K562 (cell line): Measurements from ENCODE around the gene TOR1B. TPM values are rescaled to one million over a fixed set of nuclear protein-coding genes. Genes with fewer than 3 reads are reported as not detected.

Source experiments
- CREB1 ChIP-seq, 2 experiments: sonication (generic) in 1 of 2; formaldehyde crosslinking in 1 of 2; IDR thresholded peaks; 2 replicates each; pipeline versions ENCODE4 v1.6.1 to v1.8.0; 2012 to 2022; ENCODE audit warnings: inconsistent platforms in 1 of 2, mild to moderate bottlenecking in 1 of 2, missing genetic modification reagents in 1 of 2, moderate library complexity in 1 of 2
- CREBBP ChIP-seq: IDR thresholded peaks from one replicate; pipeline ENCODE4 v1.6.1; 2012; ENCODE audit warnings: low read depth, mild to moderate bottlenecking, control low read depth, inconsistent platforms, low read length
- EP300 ChIP-seq: IDR thresholded peaks from 2 replicates; pipeline ENCODE4 v1.6.1; 2012; ENCODE audit warnings: low read length, improper control_type of control experiment
- KLF1 ChIP-seq: fragments of 450-650 bp; IDR thresholded peaks from 2 replicates; pipeline ENCODE4 v1.6.1; 2016; ENCODE audit warnings: missing genetic modification characterization, missing compliant biosample characterization
- MCM3 ChIP-seq: fragments of 450-650 bp; IDR thresholded peaks from 2 replicates; pipeline ENCODE4 v1.6.1; 2016
- NBN ChIP-seq: fragments of 450-650 bp; IDR thresholded peaks from 2 replicates; pipeline ENCODE4 v1.6.1; 2016; ENCODE audit warnings: low read depth, mild to moderate bottlenecking
- NFIX ChIP-seq: fragments of 250-450 bp; sonication (Bioruptor Pico); IDR thresholded peaks from 2 replicates; pipeline ENCODE4 v1.4.0; 2020; ENCODE audit warnings: low read depth, mild to moderate bottlenecking, moderate library complexity
- PURB ChIP-seq: sonication (generic); formaldehyde crosslinking; IDR thresholded peaks from 2 replicates; pipeline ENCODE4 v1.9.0; 2021; ENCODE audit warnings: low read depth, mild to moderate bottlenecking, missing genetic modification reagents
- STAT5A ChIP-seq: IDR thresholded peaks from 2 replicates; pipeline ENCODE4 v1.6.1; 2012; ENCODE audit warnings: low read length, inconsistent platforms, borderline replicate concordance
- TFAM ChIP-seq: fragments of 250-450 bp; sonication (Bioruptor Pico); conservative IDR thresholded peaks from 2 replicates; pipeline ENCODE4 v1.5.0; 2021; ENCODE audit warnings: mild to moderate bottlenecking, moderate library complexity
- ZNF766 ChIP-seq: fragments of 200-800 bp; sonication (Bioruptor generic); conservative IDR thresholded peaks from 2 replicates; pipeline ENCODE4 v1.6.1; 2016; ENCODE audit warnings: missing genetic modification characterization, missing compliant biosample characterization
- ZNF77 ChIP-seq: fragments of 250-450 bp; sonication (Bioruptor Pico); IDR thresholded peaks from 2 replicates; pipeline ENCODE4 v1.5.0; 2020
- ZNF780A ChIP-seq: fragments of 250-450 bp; sonication (Bioruptor Pico); IDR thresholded peaks from 2 replicates; pipeline ENCODE4 v1.5.0; 2021; ENCODE audit warnings: mild to moderate bottlenecking
- polyA plus RNA-seq, 8 experiments: library from polyadenylated mRNA; depleted of rRNA in 4 of 8; stranded (reverse) in 5 of 8; unstranded in 3 of 8; fragments of >200 nt; fragmentation: Nextera tagmentation in 2 of 8; fragmentation: Illumina TruSeq in 1 of 8; extraction: Ambion mirVana in 2 of 8; extraction: Trizol in 1 of 8; gene quantifications; 2 replicates each; pipeline versions ENCODE4 v1.2.1 to v1.2.3, GENCODE V29; 2011 to 2014; ENCODE audit warnings: inconsistent platforms in 1 of 8, missing spikeins in 1 of 8
- total RNA-seq, 7 experiments: library from RNA; depleted of rRNA in 6 of 7; stranded (reverse); fragments of >200 nt in 6 of 7; fragmentation: Illumina TruSeq in 2 of 7; extraction: Trizol in 2 of 7; gene quantifications; 2 replicates each; pipeline versions ENCODE4 v1.2.1 to v1.2.3, GENCODE V29; 2011 to 2021; ENCODE audit warnings: low replicate concordance in 1 of 7
- TF ChIP-seq, protein P1 (sequence below), 2 experiments: fragments of 150-350 bp in 1 of 2; IDR thresholded peaks; 2 replicates each; pipeline ENCODE4 v1.6.1; 2012 to 2016; ENCODE audit warnings: low read depth in 2 of 2, low read length in 2 of 2, mild to moderate bottlenecking in 1 of 2, moderate library complexity in 1 of 2
- TF ChIP-seq, protein P2 (sequence below): fragments of 450-650 bp; formaldehyde crosslinking; conservative IDR thresholded peaks from 2 replicates; pipeline ENCODE4 v1.4.0; 2022; ENCODE audit warnings: mild to moderate bottlenecking, missing genetic modification characterization
- TF ChIP-seq, protein P3 (sequence below): sonication (generic); formaldehyde crosslinking; IDR thresholded peaks from 2 replicates; pipeline ENCODE4 v1.4.0; 2020; ENCODE audit warnings: mild to moderate bottlenecking, missing genetic modification reagents

The TOR1B gene
- total and polyA plus RNA-seq, 9 of the 15 experiments (the other 6 are each of a cell fraction or from before 2014, with no cell fraction given): 4.2 to 36.5 (median 24.6) TPM

DNA sequence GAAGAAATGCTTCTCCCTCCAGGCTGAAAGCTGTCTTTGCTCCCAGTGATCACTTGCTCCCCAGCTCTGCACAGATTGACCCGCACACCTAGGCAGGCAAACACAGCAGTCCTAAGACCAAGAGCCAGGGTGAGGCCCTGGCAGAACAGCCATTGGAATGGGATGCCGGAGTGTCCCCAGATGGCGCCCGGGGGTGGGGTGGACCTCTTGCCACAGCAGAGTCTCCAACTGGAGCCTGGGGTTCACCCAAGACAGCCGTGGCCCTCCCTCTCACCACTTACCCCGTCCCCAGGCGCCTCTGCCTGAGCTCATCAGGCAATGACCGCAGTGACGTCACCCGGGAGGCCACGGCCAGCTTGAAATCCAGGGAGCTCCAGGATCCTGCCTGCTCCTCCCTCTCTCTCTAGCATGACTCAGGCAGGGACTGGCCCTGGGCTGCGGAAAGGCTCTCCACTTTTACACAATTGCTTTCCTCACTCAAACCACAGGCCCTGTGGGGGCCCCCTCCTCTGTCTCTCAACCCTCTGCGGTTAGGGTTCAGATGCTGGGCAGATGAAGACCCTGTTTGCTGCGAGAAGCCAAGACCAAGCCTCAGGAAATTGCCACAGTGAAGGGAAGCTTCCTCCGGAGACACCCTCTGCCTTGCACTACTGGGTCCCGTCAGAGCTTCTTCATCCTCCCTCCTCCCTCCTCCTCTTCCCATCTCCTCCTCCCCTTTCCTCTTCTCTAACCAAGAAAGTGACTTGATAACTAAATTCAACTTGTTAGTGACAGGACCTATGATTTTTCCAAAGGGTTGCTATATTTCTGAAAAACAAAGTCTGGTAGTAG lies 25.8 kb upstream of the TOR1B start (continued):
- TF ChIP-seq, protein P1, sequence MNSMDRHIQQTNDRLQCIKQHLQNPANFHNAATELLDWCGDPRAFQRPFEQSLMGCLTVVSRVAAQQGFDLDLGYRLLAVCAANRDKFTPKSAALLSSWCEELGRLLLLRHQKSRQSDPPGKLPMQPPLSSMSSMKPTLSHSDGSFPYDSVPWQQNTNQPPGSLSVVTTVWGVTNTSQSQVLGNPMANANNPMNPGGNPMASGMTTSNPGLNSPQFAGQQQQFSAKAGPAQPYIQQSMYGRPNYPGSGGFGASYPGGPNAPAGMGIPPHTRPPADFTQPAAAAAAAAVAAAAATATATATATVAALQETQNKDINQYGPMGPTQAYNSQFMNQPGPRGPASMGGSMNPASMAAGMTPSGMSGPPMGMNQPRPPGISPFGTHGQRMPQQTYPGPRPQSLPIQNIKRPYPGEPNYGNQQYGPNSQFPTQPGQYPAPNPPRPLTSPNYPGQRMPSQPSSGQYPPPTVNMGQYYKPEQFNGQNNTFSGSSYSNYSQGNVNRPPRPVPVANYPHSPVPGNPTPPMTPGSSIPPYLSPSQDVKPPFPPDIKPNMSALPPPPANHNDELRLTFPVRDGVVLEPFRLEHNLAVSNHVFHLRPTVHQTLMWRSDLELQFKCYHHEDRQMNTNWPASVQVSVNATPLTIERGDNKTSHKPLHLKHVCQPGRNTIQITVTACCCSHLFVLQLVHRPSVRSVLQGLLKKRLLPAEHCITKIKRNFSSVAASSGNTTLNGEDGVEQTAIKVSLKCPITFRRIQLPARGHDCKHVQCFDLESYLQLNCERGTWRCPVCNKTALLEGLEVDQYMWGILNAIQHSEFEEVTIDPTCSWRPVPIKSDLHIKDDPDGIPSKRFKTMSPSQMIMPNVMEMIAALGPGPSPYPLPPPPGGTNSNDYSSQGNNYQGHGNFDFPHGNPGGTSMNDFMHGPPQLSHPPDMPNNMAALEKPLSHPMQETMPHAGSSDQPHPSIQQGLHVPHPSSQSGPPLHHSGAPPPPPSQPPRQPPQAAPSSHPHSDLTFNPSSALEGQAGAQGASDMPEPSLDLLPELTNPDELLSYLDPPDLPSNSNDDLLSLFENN (IDR thresholded peaks at IDR 0.05; ENCODE audit: low read depth in 2 of 2, low read length in 2 of 2): no peak; a peak in 1 of 4 replicates
- TF ChIP-seq ZNF780A (no peak), TFAM (no peak), EP300 (peak; percentile 60), ZNF77 (CRISPR knock-in tag) (no peak), NFIX (CRISPR knock-in tag) (no peak), CREBBP (no peak), NBN (peak; percentile 99), KLF1 (tag) (no peak; the same call in 1 of the 2 replicates), ZNF766 (CRISPR knock-in tag) (peak; percentile 87), MCM3 (no peak), PURB (CRISPR knock-in tag) (no peak), CREB1 (IDR thresholded peaks at IDR 0.05) (peak; percentile 94), CREB1 (CRISPR knock-in tag; IDR thresholded peaks at IDR 0.05) (peak; percentile 95), STAT5A (no peak)
- TF ChIP-seq, protein P2, sequence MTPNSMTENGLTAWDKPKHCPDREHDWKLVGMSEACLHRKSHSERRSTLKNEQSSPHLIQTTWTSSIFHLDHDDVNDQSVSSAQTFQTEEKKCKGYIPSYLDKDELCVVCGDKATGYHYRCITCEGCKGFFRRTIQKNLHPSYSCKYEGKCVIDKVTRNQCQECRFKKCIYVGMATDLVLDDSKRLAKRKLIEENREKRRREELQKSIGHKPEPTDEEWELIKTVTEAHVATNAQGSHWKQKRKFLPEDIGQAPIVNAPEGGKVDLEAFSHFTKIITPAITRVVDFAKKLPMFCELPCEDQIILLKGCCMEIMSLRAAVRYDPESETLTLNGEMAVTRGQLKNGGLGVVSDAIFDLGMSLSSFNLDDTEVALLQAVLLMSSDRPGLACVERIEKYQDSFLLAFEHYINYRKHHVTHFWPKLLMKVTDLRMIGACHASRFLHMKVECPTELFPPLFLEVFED (CRISPR knock-in tag): peak; percentile 77; the same call in 1 of the 2 replicates
- TF ChIP-seq, protein P3, sequence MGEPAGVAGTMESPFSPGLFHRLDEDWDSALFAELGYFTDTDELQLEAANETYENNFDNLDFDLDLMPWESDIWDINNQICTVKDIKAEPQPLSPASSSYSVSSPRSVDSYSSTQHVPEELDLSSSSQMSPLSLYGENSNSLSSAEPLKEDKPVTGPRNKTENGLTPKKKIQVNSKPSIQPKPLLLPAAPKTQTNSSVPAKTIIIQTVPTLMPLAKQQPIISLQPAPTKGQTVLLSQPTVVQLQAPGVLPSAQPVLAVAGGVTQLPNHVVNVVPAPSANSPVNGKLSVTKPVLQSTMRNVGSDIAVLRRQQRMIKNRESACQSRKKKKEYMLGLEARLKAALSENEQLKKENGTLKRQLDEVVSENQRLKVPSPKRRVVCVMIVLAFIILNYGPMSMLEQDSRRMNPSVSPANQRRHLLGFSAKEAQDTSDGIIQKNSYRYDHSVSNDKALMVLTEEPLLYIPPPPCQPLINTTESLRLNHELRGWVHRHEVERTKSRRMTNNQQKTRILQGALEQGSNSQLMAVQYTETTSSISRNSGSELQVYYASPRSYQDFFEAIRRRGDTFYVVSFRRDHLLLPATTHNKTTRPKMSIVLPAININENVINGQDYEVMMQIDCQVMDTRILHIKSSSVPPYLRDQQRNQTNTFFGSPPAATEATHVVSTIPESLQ (CRISPR knock-in tag): no peak
